AG10803 (cell line): Measurements from ENCODE around the gene TCTN3.
A peak's percentile ranks its signal among the peaks of the same experiment; 100 is the strongest.

Source experiments
- DNase-seq: peaks from one replicate; pipeline ENCODE4 v3.0.0; 2010; ENCODE audit warnings: low read depth
- H3K4me3 ChIP-seq: 2 replicates; pipeline ENCODE4 v1.5.1; 2011; ENCODE audit warnings: mild to moderate bottlenecking, low read length, control low read depth
- TF ChIP-seq, protein P1 (sequence below): conservative IDR thresholded peaks from 2 replicates; pipeline ENCODE4 v1.5.1; 2011; ENCODE audit warnings: mild to moderate bottlenecking, low read length, control low read depth, inconsistent platforms

Gene TCTN3

DNA sequence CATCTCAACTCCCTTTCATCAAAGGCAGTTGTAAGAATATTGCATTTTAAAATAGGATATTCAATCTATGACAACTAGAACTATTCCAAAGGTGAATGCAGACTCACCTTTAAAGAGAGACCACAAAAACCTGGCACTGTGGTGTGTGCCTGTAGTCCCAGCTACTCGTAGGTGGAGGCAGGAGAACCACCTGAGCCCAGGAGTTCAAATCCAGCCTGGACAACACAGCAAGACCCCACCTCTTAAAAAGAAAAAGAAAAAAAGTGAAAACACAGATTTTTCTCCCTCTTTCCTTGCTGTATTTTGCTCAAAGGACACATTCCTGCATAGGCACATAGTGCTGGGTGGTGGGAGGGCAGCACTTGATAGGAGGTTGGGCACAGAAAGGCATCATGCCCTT, 36.5 kb downstream of the TCTN3 start:
- no peak for DNase-seq
- no peak overlapping the region for H3K4me3 ChIP-seq
- TF ChIP-seq, protein P1, sequence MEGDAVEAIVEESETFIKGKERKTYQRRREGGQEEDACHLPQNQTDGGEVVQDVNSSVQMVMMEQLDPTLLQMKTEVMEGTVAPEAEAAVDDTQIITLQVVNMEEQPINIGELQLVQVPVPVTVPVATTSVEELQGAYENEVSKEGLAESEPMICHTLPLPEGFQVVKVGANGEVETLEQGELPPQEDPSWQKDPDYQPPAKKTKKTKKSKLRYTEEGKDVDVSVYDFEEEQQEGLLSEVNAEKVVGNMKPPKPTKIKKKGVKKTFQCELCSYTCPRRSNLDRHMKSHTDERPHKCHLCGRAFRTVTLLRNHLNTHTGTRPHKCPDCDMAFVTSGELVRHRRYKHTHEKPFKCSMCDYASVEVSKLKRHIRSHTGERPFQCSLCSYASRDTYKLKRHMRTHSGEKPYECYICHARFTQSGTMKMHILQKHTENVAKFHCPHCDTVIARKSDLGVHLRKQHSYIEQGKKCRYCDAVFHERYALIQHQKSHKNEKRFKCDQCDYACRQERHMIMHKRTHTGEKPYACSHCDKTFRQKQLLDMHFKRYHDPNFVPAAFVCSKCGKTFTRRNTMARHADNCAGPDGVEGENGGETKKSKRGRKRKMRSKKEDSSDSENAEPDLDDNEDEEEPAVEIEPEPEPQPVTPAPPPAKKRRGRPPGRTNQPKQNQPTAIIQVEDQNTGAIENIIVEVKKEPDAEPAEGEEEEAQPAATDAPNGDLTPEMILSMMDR = no peak

DNA sequence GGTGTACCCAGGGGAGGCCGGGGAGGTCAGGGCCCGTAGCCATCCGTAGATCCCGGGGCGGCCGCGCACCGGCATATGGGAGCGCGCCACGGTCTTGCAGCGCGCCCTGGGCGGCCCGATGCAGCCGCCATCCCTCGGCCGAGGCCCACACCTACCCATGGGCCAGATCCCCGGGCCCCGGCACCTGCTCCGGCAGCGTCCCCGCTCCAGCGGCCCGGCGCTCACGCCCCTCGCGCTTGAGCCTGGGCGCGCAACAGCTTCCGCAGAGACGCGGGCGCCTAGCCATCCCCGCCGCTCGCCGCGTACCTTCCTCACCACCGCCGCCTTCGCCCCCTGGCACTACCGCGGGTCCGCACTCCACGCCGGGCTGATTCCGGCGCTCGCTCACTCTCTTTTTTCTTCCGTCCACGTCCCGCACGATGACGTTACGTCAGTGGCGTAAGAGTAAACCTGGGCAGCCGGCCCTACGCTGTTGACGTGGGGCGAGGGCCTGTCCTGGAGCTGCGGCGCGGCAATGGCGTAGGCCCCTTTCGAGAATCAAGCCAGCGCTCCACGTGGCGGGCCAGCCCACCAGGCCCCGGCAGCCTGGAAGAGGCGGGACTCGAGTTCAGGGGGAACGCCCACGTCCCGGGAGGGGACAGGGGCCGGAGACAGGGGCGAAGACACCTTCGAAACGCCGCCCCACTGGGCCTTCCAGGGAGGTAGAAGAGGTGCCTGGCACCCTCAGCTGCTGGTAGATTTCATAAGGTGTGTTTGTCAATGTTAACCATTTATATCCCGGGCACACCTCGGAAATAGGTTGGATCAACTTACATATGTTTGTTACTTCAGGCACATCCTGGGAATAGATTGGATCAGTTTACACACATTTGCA, 37.2 kb downstream of the TCTN3 start, which contains the start of gene ALDH18A1:
TSS of gene ALDH18A1 (minus strand) at position 421 of the 874 bp plus-strand sequence. CDS start 3,334 bp downstream, outside the sequence.
- TF ChIP-seq, protein P1 = no peak
- peak; percentile 88 for DNase-seq
- peak within 1 kb of the TSS; percentile 87 for H3K4me3 ChIP-seq

DNA sequence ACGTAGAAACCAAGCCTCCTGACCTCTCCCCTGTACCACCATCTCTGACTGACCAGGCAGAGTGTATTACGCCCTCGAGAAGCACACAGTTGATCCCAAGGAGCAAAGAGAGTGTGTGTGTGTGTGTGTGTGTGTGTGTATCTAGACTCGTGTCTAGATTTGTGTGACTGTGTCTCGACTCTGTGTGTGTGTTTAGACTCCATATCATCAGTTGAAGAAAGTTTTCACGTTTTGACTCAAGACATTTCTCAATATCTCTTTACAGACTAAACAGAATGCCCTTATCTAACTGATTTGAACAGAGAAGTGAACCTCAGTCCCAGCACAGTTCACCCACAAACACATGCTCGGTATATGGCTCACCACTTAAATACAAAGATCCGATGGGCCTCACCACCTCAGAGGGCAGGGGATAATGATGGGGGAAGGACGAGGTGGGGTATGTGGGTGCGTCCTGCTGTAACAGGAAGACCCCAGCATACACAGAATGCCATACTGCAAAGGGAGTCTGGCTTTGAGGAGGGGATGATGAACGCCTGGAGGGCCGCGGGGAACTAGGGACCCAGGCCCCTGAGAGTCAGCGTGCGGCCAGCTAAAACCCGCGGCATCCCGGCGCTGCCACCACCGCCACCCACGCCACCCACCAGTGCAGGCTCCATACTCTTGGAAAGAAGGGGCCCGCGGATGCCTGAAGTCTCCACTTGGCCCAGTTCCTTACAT, 38.0 kb downstream of the TCTN3 start:
- peak overlapping the region; percentile 87 for H3K4me3 ChIP-seq
- TF ChIP-seq, protein P1 = no peak
- DNase-seq = peak; percentile 35

DNA sequence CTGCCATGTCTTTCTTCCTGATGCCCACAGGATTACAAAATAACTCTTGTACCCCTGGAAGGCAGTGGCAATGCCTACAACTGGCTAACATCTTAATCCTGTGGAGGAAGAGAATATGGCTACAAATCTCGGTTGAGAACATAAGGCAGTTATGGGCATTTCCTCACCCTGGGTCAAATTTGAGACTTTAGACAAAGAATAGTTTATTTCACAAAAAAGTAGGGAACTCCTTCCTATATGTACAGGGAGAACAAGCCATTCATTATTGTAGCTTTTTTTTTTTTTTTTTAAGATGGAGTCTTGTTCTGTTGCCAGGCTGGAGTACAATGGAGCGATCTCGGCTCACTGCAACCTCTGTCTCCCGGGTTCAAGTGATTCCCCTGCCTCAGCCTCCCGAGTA, 39.8 kb downstream of the TCTN3 start:
- no peak for DNase-seq
- no peak overlapping the region for H3K4me3 ChIP-seq
- TF ChIP-seq, protein P1 = no peak

DNA sequence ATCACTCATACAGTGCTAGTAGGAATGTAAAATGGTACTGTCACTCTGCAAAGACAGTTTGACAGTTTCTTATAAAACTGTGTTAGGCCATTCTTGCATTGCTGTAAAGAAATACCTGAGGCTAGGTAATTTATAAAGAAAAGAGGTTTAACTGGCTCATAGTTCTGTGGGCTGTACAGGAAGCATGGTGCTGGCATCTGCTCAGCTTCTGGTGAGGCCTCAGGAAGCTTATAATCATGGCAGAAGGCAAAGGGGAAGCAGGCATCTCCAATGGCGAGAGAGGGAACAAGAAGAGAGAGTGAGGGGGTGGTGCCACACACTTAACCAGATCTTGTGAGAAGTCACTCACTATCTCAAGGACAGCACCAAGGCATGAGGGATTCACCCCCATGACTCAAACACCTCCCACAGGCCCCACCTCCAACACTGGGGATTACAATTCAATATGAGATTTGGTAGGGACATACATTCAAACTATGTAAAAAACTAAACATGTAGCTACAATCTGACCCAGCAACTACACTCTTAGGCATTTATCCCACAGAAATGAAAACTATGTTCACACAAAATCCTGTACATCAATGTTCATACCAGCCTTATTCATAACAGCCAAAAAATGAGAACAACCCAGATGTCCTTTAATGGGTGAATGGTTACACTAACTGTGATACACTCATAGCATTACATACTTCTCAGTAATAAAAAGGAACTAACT, 42.2 kb downstream of the TCTN3 start:
- TF ChIP-seq, protein P1 = no peak
- DNase-seq = peak; percentile 61
- H3K4me3 ChIP-seq = no peak overlapping the region

DNA sequence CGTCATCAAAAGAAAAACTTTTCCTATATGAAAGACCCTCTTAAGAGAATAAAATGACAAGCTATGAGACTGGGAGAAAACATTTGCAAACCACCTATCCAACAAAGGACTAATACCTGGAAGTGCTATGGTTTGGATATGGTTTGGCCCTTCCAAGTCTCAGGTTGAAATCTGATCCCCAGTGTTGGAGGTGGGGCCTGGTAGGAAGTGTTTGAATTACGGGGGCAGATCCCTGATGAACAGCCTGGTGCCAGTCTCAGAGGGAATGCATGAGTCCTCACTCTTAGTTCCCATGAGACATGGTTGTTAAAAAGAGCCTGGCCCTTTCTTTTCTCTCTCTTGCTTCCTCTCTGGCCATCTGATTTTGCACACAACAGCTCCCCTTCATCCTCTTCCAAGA, 43.5 kb downstream of the TCTN3 start:
- TF ChIP-seq, protein P1 = no peak
- no peak for DNase-seq
- no peak overlapping the region for H3K4me3 ChIP-seq
